Upper lobe of right lung (tissue), 1 donor: Measurements from ENCODE around the gene TTI1. TPM values are rescaled to one million over a fixed set of nuclear protein-coding genes. Genes with fewer than 3 reads are reported as not detected.

Experiments
- ATAC-seq: fragments of 200-7000 bp; cut with Tn5 transposase; one replicate; pipeline ENCODE4 v1.9.1; 2020; ENCODE audit warnings: mild to moderate bottlenecking, moderate library complexity
- DNase-seq: peaks from one replicate; pipeline ENCODE4 v3.0.0-alpha.2; 2020
- H3K27ac ChIP-seq: fragments of 200-600 bp; one replicate; pipeline ENCODE4 v1.8.0; 2022
- H3K27me3 ChIP-seq: fragments of 200-600 bp; one replicate; pipeline ENCODE4 v1.8.0; 2022; ENCODE audit warnings: mild to moderate bottlenecking
- H3K36me3 ChIP-seq: fragments of 200-600 bp; one replicate; pipeline ENCODE4 v1.8.0; 2022
- H3K4me1 ChIP-seq: fragments of 200-600 bp; one replicate; pipeline ENCODE4 v1.8.0; 2022
- H3K4me3 ChIP-seq: fragments of 200-600 bp; one replicate; pipeline ENCODE4 v1.8.0; 2022; ENCODE audit warnings: mild to moderate bottlenecking
- H3K9me3 ChIP-seq: fragments of 200-600 bp; one replicate; pipeline ENCODE4 v1.8.0; 2022
- CTCF ChIP-seq: fragments of 200-600 bp; IDR thresholded peaks from one replicate; pipeline ENCODE4 v1.8.0; 2022; ENCODE audit warnings: antibody characterized with exemption
- intact Hi-C: fragments of 100-400 bp; cut with DNase I; formaldehyde crosslinking; loops from one replicate; pipeline ENCODE4 v1.11.0; 2022
- total RNA-seq: library from RNA; stranded (reverse); fragmentation: NEBNext Ultra II Directional; extraction: Animal tissue kit (Norgen Biotek cat#: 25700); gene quantifications from one replicate; pipeline ENCODE4 v1.2.1, GENCODE V29; 2021
- donor health status: DM: no; HTN: yes; CAD: no; lungs with severe emphysema.

Gene TTI1
- total RNA-seq, 1 donor from 2014 or later: 16.3 TPM

- DNase-seq: no peak
- no peaks in the 10 kb centered on the region for H3K9me3 ChIP-seq
- intact Hi-C loops: no loop called here
- no peaks in the 10 kb centered on the region for H3K27me3 ChIP-seq
- no peak for TF ChIP-seq CTCF
- no peak overlapping the region for H3K4me3 ChIP-seq
- H3K4me1 ChIP-seq: no peaks in the 10 kb centered on the region
- no peak overlapping the region for H3K27ac ChIP-seq
- H3K36me3 ChIP-seq: no peaks in the 10 kb centered on the region
- ATAC-seq: no peak
These were observed 92.4 kb downstream of the TTI1 start for GRCh38 chr20:37940858-37941257.

GRCh38 chr20:37939701-37940560, 93.3 kb downstream of the TTI1 start:
- no peak for ATAC-seq
- no peak for TF ChIP-seq CTCF
- Histone ChIP-seq H3K4me3 (no peak overlapping the region), H3K27me3 (no peaks in the 10 kb centered on the region), H3K9me3 (no peaks in the 10 kb centered on the region), H3K27ac (no peak overlapping the region), H3K4me1 (no peaks in the 10 kb centered on the region), H3K36me3 (no peaks in the 10 kb centered on the region)
- peak; percentile 57 for DNase-seq
- intact Hi-C loops: no loop called here

GRCh38 chr20:37938954-37939353, 94.3 kb downstream of the TTI1 start:
- H3K4me3 ChIP-seq: no peak overlapping the region

GRCh38 chr20:37938181-37938750, 95.0 kb downstream of the TTI1 start:
- H3K27me3 ChIP-seq: no peaks in the 10 kb centered on the region

More at GRCh38 chr20:37938954-37939353, 94.3 kb downstream of the TTI1 start:
- no peaks in the 10 kb centered on the region for H3K27me3 ChIP-seq
- H3K36me3 ChIP-seq: no peaks in the 10 kb centered on the region
- no peak overlapping the region for H3K27ac ChIP-seq
- peak; percentile 27 for DNase-seq
- no peak for ATAC-seq
- no peak for TF ChIP-seq CTCF
- H3K4me1 ChIP-seq: no peaks in the 10 kb centered on the region
- intact Hi-C loops: no loop called here
- H3K9me3 ChIP-seq: no peaks in the 10 kb centered on the region

GRCh38 chr20:37937686-37938085, 95.6 kb downstream of the TTI1 start:
- H3K4me3 ChIP-seq: no peak overlapping the region
- H3K9me3 ChIP-seq: no peaks in the 10 kb centered on the region
- no peaks in the 10 kb centered on the region for H3K36me3 ChIP-seq
- intact Hi-C loops: no loop called here
- ATAC-seq: no peak
- H3K27ac ChIP-seq: no peak overlapping the region
- TF ChIP-seq CTCF: no peak
- H3K27me3 ChIP-seq: no peaks in the 10 kb centered on the region
- no peak for DNase-seq
- H3K4me1 ChIP-seq: no peaks in the 10 kb centered on the region

More at GRCh38 chr20:37938181-37938750, 95.0 kb downstream of the TTI1 start:
- no peak overlapping the region for H3K27ac ChIP-seq
- DNase-seq (peak; percentile 40), ATAC-seq (no peak)
- no peaks in the 10 kb centered on the region for H3K36me3 ChIP-seq
- intact Hi-C loops: no loop called here
- H3K9me3 ChIP-seq: no peaks in the 10 kb centered on the region
- TF ChIP-seq CTCF: no peak
- no peak overlapping the region for H3K4me3 ChIP-seq
- H3K4me1 ChIP-seq: no peaks in the 10 kb centered on the region
